ENCODE measurements around the gene SPESP1. TPM values are rescaled to one million over a fixed set of nuclear protein-coding genes. Genes with fewer than 3 reads are reported as not detected.

Gene SPESP1
- polyA plus RNA-seq (2013, experiment 1 of 2): not detected
- not detected for polyA plus RNA-seq (2013, experiment 2 of 2)

DNA sequence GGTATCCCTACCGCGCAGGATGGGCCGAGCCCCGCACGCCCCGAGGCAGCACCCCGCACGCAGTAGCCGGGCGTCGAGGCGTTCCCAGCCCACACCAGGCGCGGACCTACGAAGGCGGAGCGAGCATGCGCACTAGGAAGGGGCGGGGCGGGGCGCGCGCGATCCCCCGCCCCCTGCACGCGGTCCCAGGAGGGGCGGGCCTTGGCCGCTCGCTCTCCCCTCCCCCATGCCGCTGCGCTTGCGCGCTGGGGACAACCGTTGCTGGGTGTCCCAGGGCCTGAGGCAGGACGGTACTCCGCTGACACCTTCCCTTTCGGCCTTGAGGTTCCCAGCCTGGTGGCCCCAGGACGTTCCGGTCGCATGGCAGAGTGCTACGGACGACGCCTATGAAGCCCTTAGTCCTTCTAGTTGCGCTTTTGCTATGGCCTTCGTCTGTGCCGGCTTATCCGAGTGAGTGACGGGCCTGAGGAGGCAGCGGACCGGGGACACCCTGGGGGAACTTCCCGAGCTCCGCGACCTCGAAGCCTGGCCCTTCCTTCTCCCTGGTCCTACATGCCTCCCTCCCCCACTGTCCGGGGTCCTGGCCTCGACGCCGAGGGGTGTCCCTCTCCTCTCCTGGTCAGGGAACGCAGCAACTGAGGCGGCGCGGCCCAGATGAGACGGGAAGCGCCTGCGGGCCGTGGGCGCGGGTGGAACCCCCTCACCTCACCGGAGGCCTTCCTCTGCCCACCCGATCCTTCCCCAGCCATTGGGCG is at the start of gene SPESP1:
SPESP1 (plus strand) TSS at position 258 of the 755 bp plus-strand sequence; CDS start at position 387, 129 bp downstream.
- Histone ChIP-seq H3K27ac (ENCODE audit: low read depth, low read length, severe bottlenecking) (no peak within 1 kb of the TSS), H3K36me3 (ENCODE audit: control insufficient read depth, insufficient read depth, low read length) (no peaks in the 10 kb centered on the region), H3K4me3 (ENCODE audit: extremely low read depth, insufficient read depth, low read length, poor library complexity, severe bottlenecking) (no peak within 1 kb of the TSS), H3K4me1 (ENCODE audit: control insufficient read depth, insufficient read depth, low read length, poor library complexity, severe bottlenecking) (no peaks in the 10 kb centered on the region), H3K9me3 (ENCODE audit: control insufficient read depth, low read length) (no peaks in the 10 kb centered on the region)
- WGBS, 2 experiments (ENCODE audit: insufficient coverage in 2 of 2): 96 to 97% methylated on average over 50 to 59 of the region's 72 CpGs

DNA sequence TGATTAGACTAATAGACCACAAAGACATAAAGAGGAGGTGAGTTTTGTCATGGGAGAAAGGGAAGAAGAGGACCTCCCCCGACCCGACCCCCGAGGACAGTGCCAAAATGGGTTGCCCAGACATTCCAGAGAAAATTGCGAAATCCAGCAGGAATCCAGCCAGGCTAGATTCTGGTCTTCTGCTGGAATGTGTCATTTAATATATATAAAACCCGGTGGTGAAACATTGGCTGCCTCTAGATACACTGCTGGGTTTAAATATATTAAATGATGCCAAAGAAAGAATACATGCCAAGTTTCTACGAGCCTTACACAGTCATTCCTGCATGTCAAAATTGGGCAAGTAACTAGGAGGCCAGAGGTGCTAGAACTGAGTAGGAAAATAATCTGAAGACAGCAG is 45.3 kb upstream of the SPESP1 start:
- no peaks in the 10 kb centered on the region for H3K36me3 ChIP-seq (ENCODE audit: control insufficient read depth, insufficient read depth, low read length)
- no peak overlapping the region for H3K27ac ChIP-seq (ENCODE audit: low read depth, low read length, severe bottlenecking)
- WGBS, 2 experiments (ENCODE audit: insufficient coverage in 2 of 2): 76 to 80% methylated on average over 4 of the region's 6 CpGs
- no peaks in the 10 kb centered on the region for H3K9me3 ChIP-seq (ENCODE audit: control insufficient read depth, low read length)
- no peak overlapping the region for H3K4me3 ChIP-seq (ENCODE audit: extremely low read depth, insufficient read depth, low read length, poor library complexity, severe bottlenecking)
- no peaks in the 10 kb centered on the region for H3K4me1 ChIP-seq (ENCODE audit: control insufficient read depth, insufficient read depth, low read length, poor library complexity, severe bottlenecking)

DNA sequence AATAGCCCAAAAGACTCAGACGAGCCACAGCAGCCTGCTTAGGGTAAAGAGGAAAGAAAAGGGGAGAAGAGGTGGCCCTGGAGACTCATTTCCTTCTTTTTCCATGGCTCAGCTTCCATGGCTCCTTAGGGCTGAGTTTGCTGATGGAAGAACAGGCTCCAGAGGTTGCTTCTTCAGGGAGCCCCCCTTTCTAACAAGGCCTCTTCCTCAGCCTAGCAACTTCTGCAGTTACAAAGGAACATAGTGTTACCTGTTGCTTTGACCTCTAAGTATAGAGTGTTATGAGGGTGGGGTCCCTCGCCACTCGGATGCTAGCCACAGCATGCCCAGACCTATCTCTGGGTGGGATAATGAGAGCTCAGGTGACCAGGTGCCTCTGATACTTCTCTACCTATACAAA is 43.2 kb upstream of the SPESP1 start:
- Histone ChIP-seq H3K4me1 (ENCODE audit: control insufficient read depth, insufficient read depth, low read length, poor library complexity, severe bottlenecking) (no peaks in the 10 kb centered on the region), H3K36me3 (ENCODE audit: control insufficient read depth, insufficient read depth, low read length) (no peaks in the 10 kb centered on the region), H3K4me3 (ENCODE audit: extremely low read depth, insufficient read depth, low read length, poor library complexity, severe bottlenecking) (no peak overlapping the region), H3K27ac (ENCODE audit: low read depth, low read length, severe bottlenecking) (no peak overlapping the region), H3K9me3 (ENCODE audit: control insufficient read depth, low read length) (no peaks in the 10 kb centered on the region)
- WGBS, 2 experiments (ENCODE audit: insufficient coverage in 2 of 2): 100% methylated on average over 1 of the region's 3 CpGs; no CpG with 5 or more reads in 1 of the 2 experiments

DNA sequence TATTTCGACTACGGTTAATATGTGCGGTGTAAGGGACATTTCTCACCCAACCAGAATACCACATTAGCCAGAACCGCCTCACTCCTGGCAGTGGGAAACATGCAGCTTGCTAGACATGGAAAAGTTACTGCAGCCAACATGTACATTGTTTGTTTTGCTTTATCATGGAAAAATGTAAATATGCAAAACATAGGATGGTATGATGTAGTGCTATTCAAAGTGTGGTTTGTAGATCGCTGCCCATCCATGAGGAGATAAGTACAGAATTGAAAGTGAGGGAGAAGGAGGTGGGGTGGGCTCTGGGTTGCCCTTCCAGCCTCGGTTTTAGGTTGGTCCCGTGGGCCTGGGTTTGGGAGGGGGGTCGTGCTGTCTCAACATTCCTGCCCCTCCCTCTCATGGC is 42.5 kb upstream of the SPESP1 start:
- no peaks in the 10 kb centered on the region for H3K4me1 ChIP-seq (ENCODE audit: control insufficient read depth, insufficient read depth, low read length, poor library complexity, severe bottlenecking)
- H3K27ac ChIP-seq (ENCODE audit: low read depth, low read length, severe bottlenecking): no peak overlapping the region
- H3K36me3 ChIP-seq (ENCODE audit: control insufficient read depth, insufficient read depth, low read length): no peaks in the 10 kb centered on the region
- WGBS, 2 experiments (ENCODE audit: insufficient coverage in 2 of 2): 87 to 89% methylated on average over 1 to 3 of the region's 8 CpGs
- H3K4me3 ChIP-seq (ENCODE audit: extremely low read depth, insufficient read depth, low read length, poor library complexity, severe bottlenecking): no peak overlapping the region
- no peaks in the 10 kb centered on the region for H3K9me3 ChIP-seq (ENCODE audit: control insufficient read depth, low read length)

DNA sequence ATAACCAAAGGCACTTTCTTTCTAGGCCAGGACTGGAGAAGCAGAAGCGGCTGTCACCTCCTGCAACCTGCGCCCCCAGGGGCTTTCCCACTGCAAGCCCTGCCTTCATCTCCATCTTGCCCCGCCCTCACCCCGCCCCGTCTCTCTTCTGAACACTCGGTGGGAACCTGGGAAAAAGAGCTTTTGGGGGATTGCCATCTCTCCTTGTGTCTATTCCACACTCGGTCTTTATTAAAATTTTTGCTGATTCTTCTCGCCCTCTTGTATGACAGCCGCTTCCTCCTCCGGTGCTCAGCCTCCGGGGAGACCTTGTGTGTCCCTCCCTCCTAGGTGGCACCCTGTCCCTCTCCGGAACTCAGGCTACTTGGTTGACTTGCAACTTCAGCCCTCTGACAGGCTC is 41.9 kb upstream of the SPESP1 start:
- Histone ChIP-seq H3K36me3 (ENCODE audit: control insufficient read depth, insufficient read depth, low read length) (no peaks in the 10 kb centered on the region), H3K9me3 (ENCODE audit: control insufficient read depth, low read length) (no peaks in the 10 kb centered on the region), H3K4me1 (ENCODE audit: control insufficient read depth, insufficient read depth, low read length, poor library complexity, severe bottlenecking) (no peaks in the 10 kb centered on the region), H3K4me3 (ENCODE audit: extremely low read depth, insufficient read depth, low read length, poor library complexity, severe bottlenecking) (no peak overlapping the region), H3K27ac (ENCODE audit: low read depth, low read length, severe bottlenecking) (no peak overlapping the region)
- WGBS, 2 experiments (ENCODE audit: insufficient coverage in 2 of 2): 60% methylated on average over 6 to 12 of the region's 12 CpGs

DNA sequence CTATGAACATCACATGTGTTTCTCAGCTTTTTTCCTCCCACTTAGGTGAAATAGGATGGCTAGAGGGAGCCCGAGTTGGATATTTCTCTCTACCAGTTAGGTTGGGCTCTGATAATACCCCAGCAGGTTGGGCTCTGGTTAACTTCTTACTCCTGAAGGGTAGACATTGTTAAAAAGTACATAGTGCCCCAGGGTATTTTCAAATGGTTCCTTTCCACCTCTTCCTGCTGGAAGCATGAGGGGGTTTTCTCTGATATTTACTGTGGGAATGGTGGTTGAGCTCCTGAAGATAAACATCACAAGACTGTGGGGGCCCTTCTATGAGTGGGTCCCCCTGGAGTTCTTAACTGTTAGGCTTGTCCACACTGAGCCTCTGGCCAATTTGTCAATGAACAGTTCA is 36.1 kb upstream of the SPESP1 start:
- H3K9me3 ChIP-seq (ENCODE audit: control insufficient read depth, low read length): no peaks in the 10 kb centered on the region
- H3K4me1 ChIP-seq (ENCODE audit: control insufficient read depth, insufficient read depth, low read length, poor library complexity, severe bottlenecking): no peaks in the 10 kb centered on the region
- H3K36me3 ChIP-seq (ENCODE audit: control insufficient read depth, insufficient read depth, low read length): no peaks in the 10 kb centered on the region
- no CpG with 5 or more reads among the region's 1 CpG for WGBS, 2 experiments (ENCODE audit: insufficient coverage in 2 of 2)
- no peak overlapping the region for H3K4me3 ChIP-seq (ENCODE audit: extremely low read depth, insufficient read depth, low read length, poor library complexity, severe bottlenecking)
- H3K27ac ChIP-seq (ENCODE audit: low read depth, low read length, severe bottlenecking): no peak overlapping the region

DNA sequence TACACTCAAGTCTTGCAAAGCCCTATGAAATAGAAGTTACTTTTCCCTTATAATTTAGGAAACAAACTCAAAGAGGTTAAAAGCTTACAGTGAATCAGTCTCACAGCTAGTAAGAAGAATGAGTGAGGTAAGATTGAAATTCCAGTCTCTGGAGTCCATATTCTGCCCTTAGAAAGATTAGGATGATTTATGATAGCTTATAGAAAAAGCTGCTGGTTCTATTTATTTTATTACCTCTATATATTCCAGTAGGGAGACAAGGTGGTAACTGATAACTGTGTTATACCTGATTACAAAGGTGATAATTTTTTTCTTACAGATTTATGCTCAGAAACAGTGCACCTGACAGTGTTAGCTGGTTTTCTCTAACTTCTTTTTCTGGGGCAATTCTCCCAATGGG is 34.1 kb upstream of the SPESP1 start:
- no peaks in the 10 kb centered on the region for H3K9me3 ChIP-seq (ENCODE audit: control insufficient read depth, low read length)
- no peak overlapping the region for H3K4me3 ChIP-seq (ENCODE audit: extremely low read depth, insufficient read depth, low read length, poor library complexity, severe bottlenecking)
- no peak overlapping the region for H3K27ac ChIP-seq (ENCODE audit: low read depth, low read length, severe bottlenecking)
- H3K36me3 ChIP-seq (ENCODE audit: control insufficient read depth, insufficient read depth, low read length): no peaks in the 10 kb centered on the region
- H3K4me1 ChIP-seq (ENCODE audit: control insufficient read depth, insufficient read depth, low read length, poor library complexity, severe bottlenecking): no peaks in the 10 kb centered on the region

DNA sequence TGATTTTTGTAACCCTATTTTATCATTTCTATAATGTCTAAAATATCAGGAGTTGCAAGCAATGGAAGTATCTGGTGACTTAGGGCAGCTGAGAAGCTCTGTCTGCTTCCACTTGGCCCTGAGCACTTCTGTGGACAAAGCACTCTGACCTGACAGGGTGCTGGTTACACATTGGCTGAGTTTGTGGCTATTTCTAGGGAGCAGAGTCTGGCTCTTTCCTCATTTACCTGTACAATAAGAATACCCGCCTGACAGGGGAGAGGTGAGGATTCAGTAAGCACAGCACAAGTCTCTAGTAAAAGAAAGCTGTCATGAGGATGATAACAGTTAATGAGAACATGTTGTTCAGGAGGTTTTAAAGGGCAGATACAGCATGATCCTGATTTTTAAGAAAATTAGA is 33.3 kb upstream of the SPESP1 start:
- Histone ChIP-seq H3K4me3 (ENCODE audit: extremely low read depth, insufficient read depth, low read length, poor library complexity, severe bottlenecking) (no peak overlapping the region), H3K27ac (ENCODE audit: low read depth, low read length, severe bottlenecking) (no peak overlapping the region), H3K9me3 (ENCODE audit: control insufficient read depth, low read length) (no peaks in the 10 kb centered on the region), H3K36me3 (ENCODE audit: control insufficient read depth, insufficient read depth, low read length) (no peaks in the 10 kb centered on the region), H3K4me1 (ENCODE audit: control insufficient read depth, insufficient read depth, low read length, poor library complexity, severe bottlenecking) (no peaks in the 10 kb centered on the region)
- 100% methylated on average over 1 of the region's 1 CpG; no CpG with 5 or more reads in 1 of the 2 experiments for WGBS, 2 experiments (ENCODE audit: insufficient coverage in 2 of 2)

DNA sequence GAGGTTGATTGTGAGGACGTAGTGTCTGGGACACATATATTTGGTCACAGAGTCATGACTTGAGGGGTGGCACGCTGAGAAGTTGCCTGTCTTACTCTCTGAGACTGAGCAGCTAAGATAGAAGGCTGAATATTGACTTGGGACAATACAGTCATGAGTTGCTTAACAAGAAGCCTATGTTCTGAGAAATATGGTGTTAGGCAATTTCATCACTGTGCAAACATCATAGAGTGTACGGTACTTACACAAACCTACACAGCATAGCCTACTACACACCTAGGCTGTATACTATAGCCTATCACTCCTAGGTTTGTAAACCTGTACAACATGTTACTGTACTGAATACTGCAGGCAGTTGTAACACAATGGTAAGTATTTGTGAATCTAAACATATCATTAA is 30.3 kb upstream of the SPESP1 start:
- H3K9me3 ChIP-seq (ENCODE audit: control insufficient read depth, low read length): no peaks in the 10 kb centered on the region
- H3K36me3 ChIP-seq (ENCODE audit: control insufficient read depth, insufficient read depth, low read length): no peaks in the 10 kb centered on the region
- WGBS, 2 experiments (ENCODE audit: insufficient coverage in 2 of 2): 75 to 76% methylated on average over 1 to 2 of the region's 3 CpGs
- H3K4me3 ChIP-seq (ENCODE audit: extremely low read depth, insufficient read depth, low read length, poor library complexity, severe bottlenecking): no peak overlapping the region
- no peak overlapping the region for H3K27ac ChIP-seq (ENCODE audit: low read depth, low read length, severe bottlenecking)
- H3K4me1 ChIP-seq (ENCODE audit: control insufficient read depth, insufficient read depth, low read length, poor library complexity, severe bottlenecking): no peaks in the 10 kb centered on the region

DNA sequence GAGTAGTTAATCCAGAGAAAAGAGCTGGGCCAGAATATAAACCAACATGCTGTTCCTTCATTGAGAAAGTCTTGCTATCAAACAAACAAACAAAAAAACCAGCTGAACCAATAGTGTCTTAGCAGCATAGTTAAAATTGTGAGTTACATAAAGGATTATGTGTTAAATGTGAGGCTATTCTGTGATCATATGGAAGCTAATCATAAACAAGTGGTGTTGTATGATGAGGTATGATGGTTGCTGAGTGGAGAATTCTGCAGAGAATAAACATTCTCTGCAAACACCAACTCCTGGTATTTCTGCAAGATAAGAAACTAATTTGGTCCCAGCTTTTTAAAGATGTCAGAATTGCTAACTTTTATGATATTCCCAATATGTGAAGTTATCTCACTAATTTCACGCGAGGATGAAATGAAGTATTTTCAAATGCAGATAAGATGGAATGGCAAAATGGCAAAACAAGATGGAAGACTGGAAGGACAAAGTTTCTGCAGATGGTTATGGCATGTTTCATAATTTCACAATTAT is 22.9 kb upstream of the SPESP1 start:
- WGBS, 2 experiments (ENCODE audit: insufficient coverage in 2 of 2): 100% methylated on average over 2 of the region's 2 CpGs

DNA sequence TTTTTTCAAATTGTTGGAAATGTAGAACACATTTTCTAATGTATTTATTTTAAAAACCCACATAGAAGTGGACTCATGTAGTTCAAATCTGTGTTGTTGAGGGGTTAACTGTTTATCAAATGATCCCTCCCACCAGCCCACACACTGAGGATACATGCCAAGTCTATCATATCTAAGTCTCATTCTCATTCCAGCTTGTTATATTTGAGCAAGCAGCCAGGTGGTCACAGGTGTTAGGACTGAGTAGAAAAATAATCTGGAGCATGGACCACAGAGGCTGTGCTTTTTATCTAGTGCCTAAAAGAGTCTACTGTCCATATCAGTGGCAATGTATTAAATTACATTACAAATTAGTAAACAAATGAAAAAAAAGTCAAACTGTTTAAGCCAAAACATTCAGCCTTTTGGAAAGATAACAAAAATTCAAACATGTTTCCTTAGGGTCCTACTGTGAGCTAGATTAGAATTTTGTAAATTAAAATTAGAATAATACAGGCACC is 20.7 kb upstream of the SPESP1 start:
- H3K27ac ChIP-seq (ENCODE audit: low read depth, low read length, severe bottlenecking): no peak overlapping the region

More for the DNA sequence above, 22.9 kb upstream of the SPESP1 start:
- H3K36me3 ChIP-seq (ENCODE audit: control insufficient read depth, insufficient read depth, low read length): no peaks in the 10 kb centered on the region
- H3K4me1 ChIP-seq (ENCODE audit: control insufficient read depth, insufficient read depth, low read length, poor library complexity, severe bottlenecking): no peaks in the 10 kb centered on the region
- H3K27ac ChIP-seq (ENCODE audit: low read depth, low read length, severe bottlenecking): no peak overlapping the region
- no peak overlapping the region for H3K4me3 ChIP-seq (ENCODE audit: extremely low read depth, insufficient read depth, low read length, poor library complexity, severe bottlenecking)
- no peaks in the 10 kb centered on the region for H3K9me3 ChIP-seq (ENCODE audit: control insufficient read depth, low read length)

More for the DNA sequence above, 20.7 kb upstream of the SPESP1 start:
- H3K4me1 ChIP-seq (ENCODE audit: control insufficient read depth, insufficient read depth, low read length, poor library complexity, severe bottlenecking): no peaks in the 10 kb centered on the region
- H3K9me3 ChIP-seq (ENCODE audit: control insufficient read depth, low read length): no peaks in the 10 kb centered on the region
- no peak overlapping the region for H3K4me3 ChIP-seq (ENCODE audit: extremely low read depth, insufficient read depth, low read length, poor library complexity, severe bottlenecking)
- no peaks in the 10 kb centered on the region for H3K36me3 ChIP-seq (ENCODE audit: control insufficient read depth, insufficient read depth, low read length)

Data from mesodermal cell (in vitro differentiated cells).